ENCODE data around the gene NR1H2.
A peak's percentile ranks its signal among the peaks of the same experiment; 100 is the strongest.
"Not testable (repeated sequence)": the region's sequence is repeated elsewhere in the genome, so short reads cannot be mapped to it uniquely, and the experiment has no call there.

The NR1H2 gene

GRCh38 chr19:50376166-50377050 is at the start of gene NR1H2:
TSS of gene NR1H2 (plus strand) at chr19:50376457. CDS start at chr19:50377606, 1,149 bp downstream.
- Histone ChIP-seq H3K4me3 (peak within 1 kb of the TSS; percentile 57 to 98 (median 86)), H3K27ac (peak within 1 kb of the TSS; percentile 90 to 100 (median 98))

- no peak overlapping the region for H3K27ac ChIP-seq
- H3K4me3 ChIP-seq, result no peak overlapping the region
These were observed 49.2 kb upstream of the NR1H2 start for GRCh38 chr19:50327013-50327412.

- peak overlapping the region in 2 of 7 experiments; percentile 26 to 43 for H3K4me3 ChIP-seq
- H3K27ac ChIP-seq, result no peak overlapping the region
These were observed 48.6 kb upstream of the NR1H2 start for GRCh38 chr19:50327461-50328223.

- no peak overlapping the region for H3K27ac ChIP-seq
- peak overlapping the region; percentile 21 to 43 (median 31) for H3K4me3 ChIP-seq
These were observed 47.9 kb upstream of the NR1H2 start for GRCh38 chr19:50328224-50328872.

GRCh38 chr19:50328873-50329145 is 47.4 kb upstream of the NR1H2 start:
- peak overlapping the region in 4 of 7 experiments; percentile 26 to 43 (median 32) for H3K4me3 ChIP-seq
- H3K27ac ChIP-seq, result no peak overlapping the region

DNA sequence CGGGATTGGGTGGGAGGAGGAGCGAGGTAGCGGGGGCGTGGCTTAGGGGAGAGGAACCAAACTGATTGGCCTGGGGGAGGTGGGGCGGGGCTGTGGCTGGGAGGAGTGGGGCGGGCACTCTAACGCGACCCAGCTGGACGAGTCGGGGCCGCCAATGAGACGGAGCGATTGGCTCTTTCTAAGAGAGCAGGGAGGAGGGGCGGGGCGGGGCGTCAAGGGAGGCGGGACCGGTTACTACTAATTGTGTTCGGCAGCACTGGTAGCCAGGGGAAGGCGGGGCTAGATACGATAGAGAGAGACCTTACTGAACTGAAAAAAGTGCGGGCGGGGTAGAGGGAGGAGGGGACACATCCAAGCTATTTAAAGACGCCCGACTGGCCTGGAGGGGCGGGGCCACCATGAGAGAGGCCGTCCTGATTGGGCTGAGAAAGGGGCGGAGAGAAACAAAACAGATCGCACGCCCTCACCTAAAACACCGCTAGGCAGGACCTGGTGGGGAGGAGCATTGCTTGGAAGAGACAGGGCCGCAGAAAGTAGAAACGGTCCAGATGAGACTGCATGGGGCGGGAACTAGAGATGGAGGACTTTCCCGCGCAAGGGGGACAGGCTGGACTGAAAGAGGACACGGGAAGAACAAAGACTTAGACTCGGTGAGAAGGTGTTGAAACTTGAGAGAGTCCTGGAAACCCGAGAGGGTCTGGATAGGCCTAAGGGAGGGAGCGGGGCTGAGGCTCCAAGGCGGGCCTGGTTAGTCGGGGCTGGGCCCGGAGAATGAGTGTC is 46.9 kb upstream of the NR1H2 start, which contains the start of gene KCNC3:
Gene KCNC3, minus strand, starts transcription at position 232 of the 780 bp plus-strand sequence. CDS start 295 bp downstream, outside the sequence.
- peak within 1 kb of the TSS in 7 of 21 experiments; percentile 1 to 84 (median 36) for H3K27ac ChIP-seq
- peak within 1 kb of the TSS; percentile 21 to 43 (median 31) for H3K4me3 ChIP-seq

DNA sequence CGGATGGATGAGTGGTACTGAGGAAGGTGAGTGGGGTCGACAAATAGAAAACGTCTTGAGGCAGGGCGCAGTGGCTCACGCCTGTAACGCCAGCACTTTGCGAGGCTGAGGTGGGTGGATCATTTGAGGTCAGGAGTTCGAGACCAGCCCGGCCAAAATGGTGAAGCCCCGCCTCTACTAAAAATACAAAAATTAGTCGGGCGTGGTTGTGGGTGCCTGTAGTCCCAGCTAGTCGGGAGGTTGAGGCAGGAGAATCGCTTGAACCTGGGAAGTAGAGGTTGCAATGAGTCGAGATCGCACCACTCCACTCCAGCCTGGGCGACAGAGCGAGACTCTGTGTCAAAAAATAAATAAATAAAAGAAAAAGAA is 46.3 kb upstream of the NR1H2 start:
- Histone ChIP-seq H3K27ac (peak overlapping the region in 5 of 21 experiments; percentile 1 to 81 (median 36)), H3K4me3 (peak overlapping the region in 4 of 7 experiments; percentile 2 to 31 (median 14))

- Histone ChIP-seq H3K4me3 (peak overlapping the region in 6 of 7 experiments; percentile 7 to 28 (median 23)), H3K27ac (peak overlapping the region in 10 of 21 experiments; percentile 3 to 84 (median 58))
These were observed 45.7 kb upstream of the NR1H2 start for GRCh38 chr19:50330365-50331078.

DNA sequence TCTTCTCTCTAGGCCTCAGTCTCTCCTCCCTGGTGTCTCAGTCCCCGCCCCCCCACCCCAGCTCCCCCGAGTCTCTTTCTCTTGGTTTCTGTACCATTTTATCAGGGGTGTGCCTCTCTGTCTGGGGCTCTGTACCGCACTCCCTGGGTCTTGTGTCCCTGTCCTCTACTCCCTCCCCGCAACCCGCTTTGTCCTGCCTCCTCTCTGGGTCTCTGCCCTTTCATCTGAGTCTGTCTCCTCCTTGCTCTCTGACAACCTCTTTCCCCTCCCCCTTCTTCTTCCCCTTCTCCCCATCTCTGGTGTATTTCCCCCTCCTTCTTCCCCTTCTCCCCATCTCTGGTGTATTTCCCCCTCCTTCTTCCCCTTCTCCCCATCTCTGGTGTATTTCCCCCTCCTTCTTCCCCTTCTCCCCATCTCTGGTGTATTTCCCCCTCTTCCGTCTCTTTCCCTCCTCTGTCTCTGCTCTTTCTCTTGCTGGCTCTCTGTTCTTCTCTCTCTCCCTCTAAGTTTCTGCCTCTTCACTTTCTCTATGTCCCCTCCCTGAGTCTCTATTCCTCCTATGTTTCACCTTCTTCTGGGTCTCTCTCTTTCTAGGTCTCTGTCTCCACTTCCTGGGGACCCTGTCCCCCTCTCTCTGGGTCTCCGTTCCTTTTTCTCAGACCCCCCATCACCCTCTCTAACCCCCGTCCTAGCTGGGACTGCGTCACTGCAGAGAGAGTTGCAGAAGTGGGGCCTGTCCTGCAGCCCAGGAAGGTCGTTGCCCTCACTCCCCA is 44.9 kb upstream of the NR1H2 start:
- peak overlapping the region in 6 of 7 experiments; percentile 7 to 47 (median 23) for H3K4me3 ChIP-seq
- H3K27ac ChIP-seq, result peak overlapping the region in 14 of 21 experiments; percentile 21 to 84 (median 66)

DNA sequence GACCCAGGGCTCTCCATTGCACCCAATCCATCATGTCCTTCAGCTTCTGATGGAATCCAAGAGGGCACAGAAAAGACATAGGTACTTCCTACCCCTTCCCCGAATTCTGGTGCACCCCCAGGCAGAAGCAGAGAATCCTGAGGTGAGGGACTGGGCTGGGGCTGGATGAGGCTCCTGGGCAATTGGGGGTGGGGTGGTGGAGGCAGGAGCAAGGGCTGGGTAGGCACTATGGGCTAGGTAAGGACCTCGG is 44.3 kb upstream of the NR1H2 start:
- peak overlapping the region in 3 of 7 experiments; percentile 35 to 47 (median 42) for H3K4me3 ChIP-seq
- H3K27ac ChIP-seq, result peak overlapping the region in 15 of 21 experiments; percentile 9 to 84 (median 64)

- peak overlapping the region; percentile 17 to 47 (median 30) for H3K4me3 ChIP-seq
- H3K27ac ChIP-seq, result peak overlapping the region in 20 of 21 experiments; percentile 18 to 84 (median 64)
These were observed 43.8 kb upstream of the NR1H2 start for GRCh38 chr19:50332244-50333038.

GRCh38 chr19:50333235-50333736 is 43.0 kb upstream of the NR1H2 start:
- Histone ChIP-seq H3K27ac (peak overlapping the region in 20 of 21 experiments; percentile 18 to 84 (median 64)), H3K4me3 (peak overlapping the region; percentile 17 to 47 (median 30))

DNA sequence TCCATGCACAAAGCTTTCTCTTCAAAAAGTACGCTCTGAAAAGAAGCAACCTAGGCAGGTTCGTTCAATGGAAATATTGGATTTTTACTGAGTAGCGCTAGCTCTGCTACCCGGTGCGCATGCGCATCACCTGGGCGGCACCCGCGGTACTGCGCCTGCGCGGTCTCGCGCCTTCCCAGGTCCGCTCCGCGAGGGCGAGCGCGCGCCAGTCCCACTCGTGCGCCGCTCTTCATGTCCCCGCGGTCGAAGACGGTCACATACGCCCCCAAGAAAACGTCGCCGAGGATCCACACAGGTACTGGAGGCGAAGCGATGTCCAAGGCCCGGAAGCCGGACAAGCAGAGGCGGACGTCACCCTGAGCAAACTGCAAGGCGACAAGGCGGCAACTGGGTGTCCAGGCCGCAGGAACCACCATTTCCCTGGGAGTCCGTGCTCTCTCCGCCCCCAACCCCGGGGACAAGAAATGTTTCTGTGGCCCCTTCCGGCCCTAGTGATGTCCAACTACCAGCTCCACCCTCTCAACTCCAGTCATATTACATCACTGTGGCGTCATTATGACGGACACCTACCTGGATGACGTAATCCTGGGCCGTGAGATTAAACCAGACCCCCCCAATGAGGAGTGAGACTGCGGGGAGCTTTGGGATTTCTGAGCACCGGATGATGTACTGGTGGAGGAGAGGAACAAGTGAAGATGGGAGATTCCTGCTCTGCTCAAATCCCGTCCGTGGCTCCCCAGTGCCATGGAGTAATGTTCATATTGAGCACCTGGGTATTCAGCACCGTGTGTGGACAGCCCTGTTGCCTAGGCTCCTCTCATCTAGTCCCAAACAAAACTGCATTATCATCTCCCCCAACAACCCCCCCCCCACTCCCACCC is 42.3 kb upstream of the NR1H2 start:
- peak overlapping the region in 18 of 21 experiments; percentile 1 to 84 (median 64) for H3K27ac ChIP-seq
- peak overlapping the region; percentile 17 to 47 (median 30) for H3K4me3 ChIP-seq

- Histone ChIP-seq H3K27ac (no peak overlapping the region), H3K4me3 (no peak overlapping the region)
These were observed 41.4 kb upstream of the NR1H2 start for GRCh38 chr19:50334741-50335421.

DNA sequence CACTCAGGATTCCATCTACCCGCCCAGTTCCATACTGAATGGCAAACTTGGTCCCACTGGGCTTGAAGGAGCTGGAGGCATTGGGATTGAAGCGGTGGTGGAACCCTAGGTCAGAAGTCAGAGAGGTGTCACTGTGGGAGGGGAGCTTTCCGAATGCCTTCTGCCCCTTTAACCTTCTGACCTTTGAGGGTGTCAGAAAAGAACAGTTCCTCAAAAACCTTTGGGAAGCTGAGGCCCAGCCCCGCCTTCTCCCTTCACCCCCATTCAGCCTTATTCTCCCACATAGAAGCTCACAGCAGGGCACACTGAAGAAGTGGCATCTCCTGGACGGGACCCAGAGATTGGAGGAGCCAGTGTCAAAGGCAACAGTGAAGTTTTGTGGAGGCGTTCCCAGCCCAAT is 39.2 kb upstream of the NR1H2 start:
- H3K27ac ChIP-seq, H3K4me3 ChIP-seq: not testable (repeated sequence)

Measured in skin epidermis (tissue), 12 donors.